Sigmoid colon (tissue), 4 donors: ENCODE data around the gene PGLYRP1.

ENCODE experiments used
- EP300 ChIP-seq, 4 donors: sonication (generic); formaldehyde crosslinking; IDR thresholded peaks; one replicate each; pipeline ENCODE4 v1.6.1; 2017; ENCODE audit warnings: antibody characterized with exemption in 4 of 4
- POLR2A ChIP-seq, 2 donors: fragments of 450-650 bp; IDR thresholded peaks; one replicate each; pipeline ENCODE4 v1.6.1; 2016; ENCODE audit warnings: antibody characterized with exemption in 2 of 2, mild to moderate bottlenecking in 2 of 2, moderate library complexity in 2 of 2
- POLR2AphosphoS5 ChIP-seq, 4 donors: sonication (generic); formaldehyde crosslinking; IDR thresholded peaks; one replicate each; pipeline ENCODE4 v1.6.1; 2017; ENCODE audit warnings: antibody characterized with exemption in 4 of 4
- TF ChIP-seq, protein P1 (sequence below), 4 experiments: fragments of 450-650 bp in 3 of 4; fragments of 200-600 bp in 1 of 4; IDR thresholded peaks; one replicate each; pipeline ENCODE4 v1.5.1; 2016 to 2019; ENCODE audit warnings: antibody characterized with exemption in 4 of 4, mild to moderate bottlenecking in 3 of 4, moderate library complexity in 2 of 4

DNA sequence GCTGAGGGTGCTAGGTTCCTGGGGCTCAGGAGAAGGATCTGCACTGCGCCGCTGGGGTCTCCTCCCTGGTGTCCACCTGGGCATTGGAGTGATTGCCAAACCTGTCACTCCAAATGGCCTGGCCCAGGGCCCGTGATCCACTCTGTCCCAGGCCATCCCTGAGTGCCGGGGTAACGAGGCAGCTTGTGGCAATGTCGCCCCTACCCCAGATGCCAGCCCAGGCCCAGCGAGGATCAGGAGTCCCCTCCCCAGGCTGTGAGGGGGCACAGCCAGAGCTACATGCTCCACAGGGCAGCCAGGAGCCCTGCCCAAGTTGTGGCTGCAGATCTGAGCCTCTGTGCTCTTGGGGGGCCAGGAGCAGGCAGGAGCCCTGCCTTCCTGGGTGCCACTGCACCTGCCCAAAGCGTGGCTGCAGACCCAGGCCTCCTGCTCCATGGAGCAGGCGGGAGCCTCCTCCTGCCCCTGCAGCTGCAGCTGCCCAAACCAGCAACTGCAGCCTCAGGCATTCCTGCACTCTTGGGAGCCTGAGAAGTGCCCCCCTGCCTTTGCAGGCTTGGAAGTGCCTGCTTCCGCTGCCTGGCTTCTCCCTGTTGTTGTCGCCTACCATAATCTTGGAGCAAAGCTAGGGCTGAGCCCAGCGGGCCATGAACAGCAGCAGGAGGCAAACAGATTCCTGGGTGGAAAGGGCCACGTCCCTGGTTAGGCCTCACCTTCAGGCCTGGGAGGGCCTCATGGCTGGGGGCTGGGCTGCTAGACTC lies 13.3 kb upstream of the PGLYRP1 start:
- TF ChIP-seq, protein P1, sequence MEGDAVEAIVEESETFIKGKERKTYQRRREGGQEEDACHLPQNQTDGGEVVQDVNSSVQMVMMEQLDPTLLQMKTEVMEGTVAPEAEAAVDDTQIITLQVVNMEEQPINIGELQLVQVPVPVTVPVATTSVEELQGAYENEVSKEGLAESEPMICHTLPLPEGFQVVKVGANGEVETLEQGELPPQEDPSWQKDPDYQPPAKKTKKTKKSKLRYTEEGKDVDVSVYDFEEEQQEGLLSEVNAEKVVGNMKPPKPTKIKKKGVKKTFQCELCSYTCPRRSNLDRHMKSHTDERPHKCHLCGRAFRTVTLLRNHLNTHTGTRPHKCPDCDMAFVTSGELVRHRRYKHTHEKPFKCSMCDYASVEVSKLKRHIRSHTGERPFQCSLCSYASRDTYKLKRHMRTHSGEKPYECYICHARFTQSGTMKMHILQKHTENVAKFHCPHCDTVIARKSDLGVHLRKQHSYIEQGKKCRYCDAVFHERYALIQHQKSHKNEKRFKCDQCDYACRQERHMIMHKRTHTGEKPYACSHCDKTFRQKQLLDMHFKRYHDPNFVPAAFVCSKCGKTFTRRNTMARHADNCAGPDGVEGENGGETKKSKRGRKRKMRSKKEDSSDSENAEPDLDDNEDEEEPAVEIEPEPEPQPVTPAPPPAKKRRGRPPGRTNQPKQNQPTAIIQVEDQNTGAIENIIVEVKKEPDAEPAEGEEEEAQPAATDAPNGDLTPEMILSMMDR (IDR thresholded peaks at IDR 0.05): no peak
- TF ChIP-seq POLR2A (IDR thresholded peaks at IDR 0.05) (no peak), EP300 (IDR thresholded peaks at IDR 0.05) (no peak), POLR2AphosphoS5 (IDR thresholded peaks at IDR 0.05) (no peak)
